Measurements from ENCODE around the gene SMARCD3. TPM values are rescaled to one million over a fixed set of nuclear protein-coding genes. Genes with fewer than 3 reads are reported as not detected.

SMARCD3 gene
- total RNA-seq, 1 experiment from 2014 or later = 30.3 TPM

DNA sequence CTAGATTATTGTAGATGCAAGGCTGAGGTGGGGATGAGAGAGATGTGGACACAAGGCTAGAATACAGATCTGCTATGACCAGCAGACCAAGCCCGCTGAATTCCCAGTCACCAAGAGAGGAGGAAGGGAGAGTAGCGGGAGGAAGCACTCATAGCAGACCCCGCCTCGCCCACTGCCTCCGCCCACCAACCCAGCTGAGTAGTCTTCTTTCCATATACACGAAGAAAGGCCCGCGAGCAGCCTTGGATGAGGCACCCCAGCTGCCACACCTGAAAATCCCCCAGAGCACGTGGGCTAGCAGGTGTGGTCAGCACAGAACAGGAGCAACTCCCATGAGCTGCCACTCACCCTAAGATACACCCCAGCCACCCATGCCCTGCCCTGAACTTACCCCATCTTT lies 30.3 kb downstream of the SMARCD3 start:
- Histone ChIP-seq H2AFZ (ENCODE audit: low read depth, low read length, poor library complexity, severe bottlenecking) (no peak overlapping the region), H3K36me3 (ENCODE audit: control insufficient read depth in 1 of 2, insufficient read depth in 2 of 2, low read length in 2 of 2) (peaks cover 51 to 66% of the 10 kb centered on the region in 2 experiments; a peak in 3 of 4 replicates), H3K79me2 (ENCODE audit: insufficient read depth, low read length) (0 out of 2 replicates have a peak, but pooled peaks cover 3% of the 10 kb centered on the region), H3K27me3 (ENCODE audit: insufficient read depth, low read length) (no peaks in the 10 kb centered on the region), H3K9me2 (ENCODE audit: insufficient read depth) (no peaks in the 10 kb centered on the region), H3K9me3 (ENCODE audit: control insufficient read depth in 1 of 2, insufficient read depth in 1 of 2, low read depth in 1 of 2, low read length in 2 of 2) (no peaks in the 10 kb centered on the region), H3K4me1 (ENCODE audit: control insufficient read depth in 1 of 2, insufficient read depth in 2 of 2, low read length in 2 of 2) (no peaks in the 10 kb centered on the region), H4K20me1 (ENCODE audit: insufficient read depth) (no peaks in the 10 kb centered on the region), H3K9ac (ENCODE audit: low read length) (no peak overlapping the region), H3K4me2 (ENCODE audit: low read length) (no peak overlapping the region), H3K27ac (ENCODE audit: low read depth, low read length) (no peak overlapping the region), H3K4me3 (replicated peaks in 1 of 2; ENCODE audit: low read depth in 1 of 2, low read length in 2 of 2) (no peak overlapping the region)
- intact Hi-C loops (cut with micrococcal nuclease) = no loop called here
- RAD21 ChIA-PET (ENCODE audit: low non-redundant PET in 1 of 2, low total read pairs in 2 of 2, uncharacterized antibody in 2 of 2, unreplicated experiment in 2 of 2) = no interaction called here
- BruUV-seq (replicated peaks) = no TSS peak
- ATAC-seq = no peak
- TF ChIP-seq, protein P1, sequence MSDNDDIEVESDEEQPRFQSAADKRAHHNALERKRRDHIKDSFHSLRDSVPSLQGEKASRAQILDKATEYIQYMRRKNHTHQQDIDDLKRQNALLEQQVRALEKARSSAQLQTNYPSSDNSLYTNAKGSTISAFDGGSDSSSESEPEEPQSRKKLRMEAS (IDR thresholded peaks at IDR 0.05) = no peak
- TF ChIP-seq JUND (IDR thresholded peaks at IDR 0.05) (no peak), SIN3A (IDR thresholded peaks at IDR 0.05; ENCODE audit: low read depth) (no peak), RAD21 (IDR thresholded peaks at IDR 0.05; ENCODE audit: low read depth) (no peak), ZNF274 (IDR thresholded peaks at IDR 0.05; ENCODE audit: low read depth, low read length) (no peak), EGR1 (IDR thresholded peaks at IDR 0.05; ENCODE audit: low read depth) (no peak), YY1 (IDR thresholded peaks at IDR 0.05; ENCODE audit: extremely low read depth, insufficient replicate concordance, low read depth, low read length) (no peak), ZFX (IDR thresholded peaks at IDR 0.05) (no peak), CEBPB (IDR thresholded peaks at IDR 0.05; ENCODE audit: low read depth) (no peak)
- TF ChIP-seq, protein P2, sequence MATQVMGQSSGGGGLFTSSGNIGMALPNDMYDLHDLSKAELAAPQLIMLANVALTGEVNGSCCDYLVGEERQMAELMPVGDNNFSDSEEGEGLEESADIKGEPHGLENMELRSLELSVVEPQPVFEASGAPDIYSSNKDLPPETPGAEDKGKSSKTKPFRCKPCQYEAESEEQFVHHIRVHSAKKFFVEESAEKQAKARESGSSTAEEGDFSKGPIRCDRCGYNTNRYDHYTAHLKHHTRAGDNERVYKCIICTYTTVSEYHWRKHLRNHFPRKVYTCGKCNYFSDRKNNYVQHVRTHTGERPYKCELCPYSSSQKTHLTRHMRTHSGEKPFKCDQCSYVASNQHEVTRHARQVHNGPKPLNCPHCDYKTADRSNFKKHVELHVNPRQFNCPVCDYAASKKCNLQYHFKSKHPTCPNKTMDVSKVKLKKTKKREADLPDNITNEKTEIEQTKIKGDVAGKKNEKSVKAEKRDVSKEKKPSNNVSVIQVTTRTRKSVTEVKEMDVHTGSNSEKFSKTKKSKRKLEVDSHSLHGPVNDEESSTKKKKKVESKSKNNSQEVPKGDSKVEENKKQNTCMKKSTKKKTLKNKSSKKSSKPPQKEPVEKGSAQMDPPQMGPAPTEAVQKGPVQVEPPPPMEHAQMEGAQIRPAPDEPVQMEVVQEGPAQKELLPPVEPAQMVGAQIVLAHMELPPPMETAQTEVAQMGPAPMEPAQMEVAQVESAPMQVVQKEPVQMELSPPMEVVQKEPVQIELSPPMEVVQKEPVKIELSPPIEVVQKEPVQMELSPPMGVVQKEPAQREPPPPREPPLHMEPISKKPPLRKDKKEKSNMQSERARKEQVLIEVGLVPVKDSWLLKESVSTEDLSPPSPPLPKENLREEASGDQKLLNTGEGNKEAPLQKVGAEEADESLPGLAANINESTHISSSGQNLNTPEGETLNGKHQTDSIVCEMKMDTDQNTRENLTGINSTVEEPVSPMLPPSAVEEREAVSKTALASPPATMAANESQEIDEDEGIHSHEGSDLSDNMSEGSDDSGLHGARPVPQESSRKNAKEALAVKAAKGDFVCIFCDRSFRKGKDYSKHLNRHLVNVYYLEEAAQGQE (IDR thresholded peaks at IDR 0.05; ENCODE audit: low read depth) = no peak
- TF ChIP-seq, protein P3, sequence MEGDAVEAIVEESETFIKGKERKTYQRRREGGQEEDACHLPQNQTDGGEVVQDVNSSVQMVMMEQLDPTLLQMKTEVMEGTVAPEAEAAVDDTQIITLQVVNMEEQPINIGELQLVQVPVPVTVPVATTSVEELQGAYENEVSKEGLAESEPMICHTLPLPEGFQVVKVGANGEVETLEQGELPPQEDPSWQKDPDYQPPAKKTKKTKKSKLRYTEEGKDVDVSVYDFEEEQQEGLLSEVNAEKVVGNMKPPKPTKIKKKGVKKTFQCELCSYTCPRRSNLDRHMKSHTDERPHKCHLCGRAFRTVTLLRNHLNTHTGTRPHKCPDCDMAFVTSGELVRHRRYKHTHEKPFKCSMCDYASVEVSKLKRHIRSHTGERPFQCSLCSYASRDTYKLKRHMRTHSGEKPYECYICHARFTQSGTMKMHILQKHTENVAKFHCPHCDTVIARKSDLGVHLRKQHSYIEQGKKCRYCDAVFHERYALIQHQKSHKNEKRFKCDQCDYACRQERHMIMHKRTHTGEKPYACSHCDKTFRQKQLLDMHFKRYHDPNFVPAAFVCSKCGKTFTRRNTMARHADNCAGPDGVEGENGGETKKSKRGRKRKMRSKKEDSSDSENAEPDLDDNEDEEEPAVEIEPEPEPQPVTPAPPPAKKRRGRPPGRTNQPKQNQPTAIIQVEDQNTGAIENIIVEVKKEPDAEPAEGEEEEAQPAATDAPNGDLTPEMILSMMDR (IDR thresholded peaks at IDR 0.05 in 2 of 3, conservative IDR thresholded peaks at IDR 0.05 in 1 of 3; ENCODE audit: borderline replicate concordance in 1 of 3, insufficient read depth in 1 of 3, low read depth in 2 of 3, low read length in 2 of 3) = no peak
- CTCF ChIA-PET = no interaction called here
- DNase-seq (ENCODE audit: low read depth, low spot score) = no peak
- POLR2A ChIA-PET = no interaction called here
